SIG-M5 (cell line): Measurements from ENCODE around the gene CADPS2.

Experiments
- DNase-seq: peaks from one replicate; lab custom pipeline; 2025; lab: John Stamatoyannopoulos, UW

The CADPS2 gene

GRCh38 chr7:122600630-122601029, 285.6 kb downstream of the CADPS2 start:
- DNase-seq = no peak

GRCh38 chr7:122600042-122600441, 286.2 kb downstream of the CADPS2 start:
- DNase-seq = no peak

- DNase-seq = no peak
Observed at GRCh38 chr7:122597277-122597676, 289.0 kb downstream of the CADPS2 start.

GRCh38 chr7:122595885-122596284, 290.4 kb downstream of the CADPS2 start:
- DNase-seq = no peak

GRCh38 chr7:122588621-122589020, 297.6 kb downstream of the CADPS2 start:
- DNase-seq = no peak

GRCh38 chr7:122584676-122585251, 301.5 kb downstream of the CADPS2 start:
- DNase-seq = no peak

GRCh38 chr7:122578350-122578749, 307.9 kb downstream of the CADPS2 start:
- DNase-seq = no peak

GRCh38 chr7:122577449-122578003, 308.7 kb downstream of the CADPS2 start:
- no peak for DNase-seq

- DNase-seq = no peak
Observed at GRCh38 chr7:122572706-122573105, 313.6 kb downstream of the CADPS2 start.

GRCh38 chr7:122561326-122561725, 324.9 kb downstream of the CADPS2 start:
- no peak for DNase-seq

GRCh38 chr7:122556873-122557542, 329.3 kb downstream of the CADPS2 start:
- DNase-seq = no peak

- DNase-seq = no peak
Observed at GRCh38 chr7:122556219-122556618, 330.0 kb downstream of the CADPS2 start.

GRCh38 chr7:122553761-122554160, 332.5 kb downstream of the CADPS2 start:
- DNase-seq = no peak

GRCh38 chr7:122552769-122553168, 333.5 kb downstream of the CADPS2 start:
- DNase-seq = no peak

GRCh38 chr7:122550545-122550944, 335.7 kb downstream of the CADPS2 start:
- no peak for DNase-seq

GRCh38 chr7:122549578-122549977, 336.7 kb downstream of the CADPS2 start:
- DNase-seq = no peak

GRCh38 chr7:122546496-122546895, 339.8 kb downstream of the CADPS2 start:
- DNase-seq = no peak

- DNase-seq = no peak
Observed at GRCh38 chr7:122544463-122544862, 341.8 kb downstream of the CADPS2 start.

GRCh38 chr7:122543891-122544290, 342.4 kb downstream of the CADPS2 start:
- no peak for DNase-seq

- DNase-seq = no peak
Observed at GRCh38 chr7:122543166-122543565, 343.1 kb downstream of the CADPS2 start.

- no peak for DNase-seq
Observed at GRCh38 chr7:122535086-122535485, 351.2 kb downstream of the CADPS2 start.

GRCh38 chr7:122532406-122533269, 353.6 kb downstream of the CADPS2 start:
- no peak for DNase-seq
